RWPE2 (cell line): ENCODE results near the gene COL25A1.

Experiments used
- ATAC-seq: fragments of 200-7000 bp; cut with Tn5 transposase; 3 replicates; pipeline ENCODE4 v1.9.1; 2021; ENCODE audit warnings: low read depth
- DNase-seq: peaks from one replicate; pipeline ENCODE4 v3.0.0-alpha.2; 2020; ENCODE audit warnings: low spot score
- H3K27ac ChIP-seq: fragments of 450-650 bp; 2 replicates; pipeline ENCODE4 v1.5.1; 2017; ENCODE audit warnings: mild to moderate bottlenecking; ENCODE audit not compliant: poor library complexity, severe bottlenecking
- H3K27me3 ChIP-seq: fragments of 250-450 bp; sonication (Bioruptor Pico); 2 replicates; pipeline ENCODE4 v1.5.1; 2021; ENCODE audit warnings: mild to moderate bottlenecking, moderate library complexity; ENCODE audit not compliant: insufficient read depth, poor library complexity, severe bottlenecking
- H3K36me3 ChIP-seq: fragments of 250-450 bp; sonication (Bioruptor Pico); 2 replicates; pipeline ENCODE4 v1.5.1; 2020; ENCODE audit warnings: low read depth, mild to moderate bottlenecking, moderate library complexity
- H3K4me1 ChIP-seq: fragments of 250-450 bp; sonication (Bioruptor Pico); 2 replicates; pipeline ENCODE4 v1.5.1; 2021; ENCODE audit warnings: mild to moderate bottlenecking, moderate library complexity; ENCODE audit not compliant: insufficient read depth, poor library complexity, severe bottlenecking
- H3K4me3 ChIP-seq: fragments of 250-450 bp; sonication (Bioruptor Pico); 2 replicates; pipeline ENCODE4 v1.5.1; 2021; ENCODE audit warnings: mild to moderate bottlenecking, moderate library complexity; ENCODE audit not compliant: severe bottlenecking
- H3K9me3 ChIP-seq: fragments of 250-450 bp; sonication (Bioruptor Pico); 2 replicates; pipeline ENCODE4 v1.5.1; 2021; ENCODE audit warnings: mild to moderate bottlenecking, moderate library complexity; ENCODE audit not compliant: severe bottlenecking
- CTCF ChIP-seq: fragments of 450-650 bp; IDR thresholded peaks from one replicate; pipeline ENCODE4 v1.5.1; 2017; ENCODE audit warnings: mild to moderate bottlenecking, moderate library complexity; ENCODE audit not compliant: poor library complexity, severe bottlenecking

COL25A1 gene

GRCh38 chr4:108834835-108835384 lies 467.5 kb downstream of the COL25A1 start:
- TF ChIP-seq CTCF: peak; percentile 86
- no peaks in the 10 kb centered on the region for H3K36me3 ChIP-seq
- ATAC-seq (peak; percentile 69), DNase-seq (no peak)
- H3K27me3 ChIP-seq: no peaks in the 10 kb centered on the region
- no peak overlapping the region for H3K27ac ChIP-seq
- H3K4me3 ChIP-seq: no peak overlapping the region
- peaks cover 12% of the 10 kb centered on the region for H3K4me1 ChIP-seq
- H3K9me3 ChIP-seq: no peaks in the 10 kb centered on the region

DNA sequence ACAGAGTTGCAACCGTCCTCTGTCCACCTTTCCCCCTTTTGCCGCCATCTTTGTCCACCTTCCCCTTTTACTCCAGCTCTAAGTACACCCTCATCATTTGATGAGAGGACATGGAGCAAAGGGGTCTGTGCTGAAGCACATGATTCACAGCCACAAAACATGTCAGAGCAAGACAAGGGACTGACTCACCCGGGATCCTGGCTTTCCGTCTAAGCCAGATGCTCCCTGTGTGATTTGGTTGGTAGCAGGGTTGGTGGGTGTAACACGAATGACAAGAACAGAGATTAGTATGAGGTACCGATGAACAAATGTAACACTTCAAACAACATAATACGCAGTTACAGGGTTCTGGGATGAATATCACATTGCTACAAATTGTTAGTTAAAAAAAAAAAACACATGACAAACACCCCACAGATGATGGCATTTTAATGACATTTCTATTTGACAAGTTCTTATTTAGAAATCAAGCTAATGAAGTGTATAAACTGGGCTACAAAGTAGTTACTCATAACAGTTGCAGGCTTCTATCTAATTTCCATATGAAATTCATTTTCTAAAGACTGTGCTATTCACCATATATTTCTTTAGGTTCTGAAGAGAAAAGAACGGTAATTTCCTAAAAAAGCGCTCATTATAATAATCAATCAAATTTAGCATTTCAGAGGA lies 468.2 kb downstream of the COL25A1 start:
- Histone ChIP-seq H3K4me1 (peaks cover 12% of the 10 kb centered on the region), H3K27me3 (no peaks in the 10 kb centered on the region), H3K4me3 (no peak overlapping the region), H3K27ac (no peak overlapping the region), H3K9me3 (no peaks in the 10 kb centered on the region), H3K36me3 (no peaks in the 10 kb centered on the region)
- no peak for TF ChIP-seq CTCF
- peak; percentile 95 for ATAC-seq
- DNase-seq: peak; percentile 70

GRCh38 chr4:108833046-108833445 lies 469.4 kb downstream of the COL25A1 start:
- no peaks in the 10 kb centered on the region for H3K9me3 ChIP-seq

DNA sequence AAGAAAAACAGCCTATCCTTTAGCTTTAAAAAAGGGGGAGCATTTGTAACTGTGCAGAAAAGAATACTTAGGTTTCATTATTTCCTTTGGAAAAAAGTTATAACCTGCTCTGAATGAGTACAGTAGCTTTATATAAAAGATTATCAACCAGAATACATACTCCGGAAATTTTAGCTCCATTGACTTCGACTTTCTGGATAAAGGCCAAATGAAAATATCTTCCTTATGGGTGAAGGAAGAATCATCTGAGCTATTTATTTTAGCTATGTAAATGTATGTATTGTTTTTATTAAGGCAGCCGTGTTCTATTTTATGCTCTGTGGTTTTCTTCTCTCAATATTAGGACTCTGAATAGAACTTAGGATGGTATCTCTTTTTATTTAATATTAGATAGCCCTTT lies 470.6 kb downstream of the COL25A1 start:
- ATAC-seq: no peak
- H3K27me3 ChIP-seq: no peaks in the 10 kb centered on the region
- no peaks in the 10 kb centered on the region for H3K9me3 ChIP-seq
- no peak overlapping the region for H3K4me3 ChIP-seq
- H3K4me1 ChIP-seq: peaks cover 12% of the 10 kb centered on the region
- H3K27ac ChIP-seq: no peak overlapping the region
- no peak for TF ChIP-seq CTCF
- DNase-seq: no peak
- no peaks in the 10 kb centered on the region for H3K36me3 ChIP-seq

More at GRCh38 chr4:108833046-108833445, 469.4 kb downstream of the COL25A1 start:
- H3K36me3 ChIP-seq: no peaks in the 10 kb centered on the region
- ATAC-seq (no peak), DNase-seq (no peak)
- H3K4me3 ChIP-seq: no peak overlapping the region
- H3K27me3 ChIP-seq: no peaks in the 10 kb centered on the region
- H3K4me1 ChIP-seq: peaks cover 12% of the 10 kb centered on the region
- H3K27ac ChIP-seq: no peak overlapping the region
- TF ChIP-seq CTCF: no peak

- Histone ChIP-seq H3K27ac (no peak overlapping the region), H3K36me3 (no peaks in the 10 kb centered on the region), H3K27me3 (no peaks in the 10 kb centered on the region), H3K4me1 (peaks cover 12% of the 10 kb centered on the region), H3K9me3 (no peaks in the 10 kb centered on the region), H3K4me3 (no peak overlapping the region)
- no peak for DNase-seq
- no peak for TF ChIP-seq CTCF
- no peak for ATAC-seq
Observed at GRCh38 chr4:108831291-108831690, 471.2 kb downstream of the COL25A1 start.
